ENCODE data around the gene OGFR.

The OGFR gene

DNA sequence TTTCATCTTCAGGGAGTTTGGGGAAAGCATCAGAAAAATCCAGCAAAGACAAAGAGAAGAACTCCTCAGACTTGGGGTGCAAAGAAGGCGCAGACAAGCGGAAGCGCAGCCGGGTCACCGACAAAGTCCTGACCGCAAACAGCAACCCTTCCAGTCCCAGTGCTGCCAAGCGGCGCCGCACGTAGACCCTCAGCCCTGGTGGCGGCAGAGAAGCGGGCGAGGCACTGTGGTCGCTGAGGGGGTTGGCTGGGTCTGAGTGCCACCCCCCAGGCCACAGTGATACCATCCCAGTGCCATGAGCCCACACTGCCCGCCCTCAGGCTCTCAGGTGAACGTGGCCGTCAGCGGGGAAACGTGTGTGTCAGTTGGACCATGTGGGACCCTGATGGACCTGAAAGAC, 5.2 kb upstream of the OGFR start:
- Mint-ChIP-seq H3K9me3 (no peaks in the 10 kb centered on the region), H3K27ac (no peak overlapping the region), H3K4me1 (peaks cover 28% of the 10 kb centered on the region), H3K4me3 (no peak overlapping the region), H3K36me3 (peaks cover 76% of the 10 kb centered on the region)
- no peak for DNase-seq (ENCODE audit: low spot score in 2 of 2)
- no peak for ATAC-seq

DNA sequence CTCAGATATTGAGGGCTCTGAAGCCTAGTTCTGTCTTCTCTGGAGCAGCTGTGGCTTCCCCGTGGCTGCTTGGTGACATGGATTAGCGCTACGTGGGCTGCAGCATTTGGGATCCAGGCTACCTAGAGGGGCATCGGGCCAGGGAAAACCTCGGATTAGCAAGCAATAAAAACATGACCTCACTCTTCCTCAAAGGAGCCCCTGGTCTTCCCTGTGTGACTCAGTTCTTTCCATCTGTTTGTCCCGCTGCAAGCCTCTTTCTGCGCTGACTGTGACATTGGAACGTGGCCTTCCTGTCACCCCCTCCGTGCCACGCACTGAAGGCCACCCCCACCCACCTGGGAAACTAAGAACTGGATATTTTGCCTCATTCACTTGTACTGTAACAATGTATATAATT, 4.8 kb upstream of the OGFR start:
- H3K4me1 Mint-ChIP-seq, result peaks cover 28% of the 10 kb centered on the region
- peaks cover 76% of the 10 kb centered on the region for H3K36me3 Mint-ChIP-seq
- no peaks in the 10 kb centered on the region for H3K9me3 Mint-ChIP-seq
- DNase-seq (ENCODE audit: low spot score in 2 of 2) (no peak), ATAC-seq (no peak)
- H3K27ac Mint-ChIP-seq, result no peak overlapping the region
- H3K4me3 Mint-ChIP-seq, result no peak overlapping the region

DNA sequence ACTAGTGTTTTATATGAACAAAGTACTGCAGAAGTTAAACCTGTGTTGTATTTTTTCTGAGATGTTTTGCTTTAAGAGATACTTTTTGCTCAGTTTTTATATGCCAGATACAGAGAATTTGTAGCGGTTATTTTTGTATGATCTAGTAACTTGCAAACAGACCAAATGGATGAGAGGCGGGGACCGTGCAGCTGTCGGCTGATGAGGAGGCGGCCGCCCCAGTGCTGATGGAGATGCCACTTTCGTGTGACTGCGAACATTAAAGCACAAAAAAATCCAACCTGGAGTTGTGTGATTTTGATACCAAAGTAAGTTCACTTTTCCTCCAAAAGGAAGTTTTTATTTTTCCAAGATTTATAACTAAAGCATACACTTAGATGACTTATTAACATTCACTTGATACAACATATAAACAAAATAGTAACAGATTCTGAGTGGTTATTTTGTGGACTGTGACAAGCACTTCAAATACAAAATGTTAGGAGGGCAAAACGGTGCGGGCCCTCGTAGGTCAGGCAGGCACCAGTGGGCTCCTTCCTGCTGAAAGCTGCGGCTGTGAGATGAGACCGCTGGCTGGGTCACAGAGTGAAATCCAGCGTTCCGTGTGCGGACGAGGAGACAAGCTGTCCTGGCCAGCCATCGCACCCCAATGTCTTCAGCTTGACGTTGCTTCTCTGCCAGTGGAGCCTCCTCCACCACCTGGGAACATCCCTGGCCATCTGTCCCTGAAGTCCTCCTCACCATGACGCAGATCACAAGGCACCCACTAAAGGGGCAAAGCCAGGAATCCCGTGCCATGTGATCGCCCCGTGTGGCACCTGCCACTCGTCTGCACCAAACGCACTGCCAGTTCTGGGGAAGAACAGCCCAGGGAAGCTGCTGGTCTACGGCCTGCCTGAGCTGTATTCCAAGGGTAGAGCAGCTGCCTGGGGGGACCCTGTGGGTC, 4.0 kb upstream of the OGFR start:
- ATAC-seq (no peak), DNase-seq (ENCODE audit: low spot score in 2 of 2) (no peak)
- Mint-ChIP-seq H3K9me3 (no peaks in the 10 kb centered on the region), H3K36me3 (peaks cover 71% of the 10 kb centered on the region), H3K4me3 (no peak overlapping the region), H3K4me1 (peaks cover 28% of the 10 kb centered on the region), H3K27ac (no peak overlapping the region)

DNA sequence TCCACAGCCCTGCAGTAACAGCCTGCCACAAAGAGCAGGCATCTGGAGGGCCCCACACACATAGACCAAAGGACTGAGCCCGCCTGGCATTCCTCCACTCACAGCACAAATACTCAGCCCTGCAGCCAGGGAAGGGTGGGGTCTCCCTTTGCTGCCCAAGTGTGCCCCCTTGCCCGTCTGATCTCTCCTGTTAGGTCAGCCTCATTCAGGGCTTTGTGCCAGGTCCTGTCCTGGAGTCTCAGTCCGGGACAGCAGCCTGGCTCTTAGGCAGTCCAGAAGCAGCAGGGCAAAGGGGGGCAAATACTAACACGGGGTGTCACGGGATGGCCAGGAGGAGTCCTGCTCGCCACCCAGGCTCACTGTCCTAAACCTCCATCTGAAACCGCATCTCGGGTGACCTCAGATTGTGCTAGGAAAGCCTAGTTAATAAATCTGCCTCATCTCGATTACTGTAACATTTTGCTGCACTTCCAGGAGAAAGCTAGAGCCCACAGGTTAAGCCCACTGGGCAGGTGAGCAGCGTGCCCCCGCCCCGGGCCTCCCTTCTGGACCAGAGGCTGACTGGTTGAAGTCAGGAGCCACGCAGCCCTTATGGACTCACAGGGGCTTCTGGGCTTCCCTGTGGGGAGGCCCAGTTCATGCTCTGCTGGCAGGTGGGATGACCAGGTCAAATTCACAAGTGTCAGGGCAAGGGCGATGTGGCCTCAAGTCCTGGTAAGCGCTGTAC, 3.2 kb upstream of the OGFR start:
- Mint-ChIP-seq H3K9me3 (no peaks in the 10 kb centered on the region), H3K27ac (no peak overlapping the region), H3K4me3 (no peak overlapping the region), H3K4me1 (peaks cover 36% of the 10 kb centered on the region), H3K36me3 (peaks cover 69% of the 10 kb centered on the region)
- DNase-seq (ENCODE audit: low spot score in 2 of 2), result no peak
- ATAC-seq, result no peak

DNA sequence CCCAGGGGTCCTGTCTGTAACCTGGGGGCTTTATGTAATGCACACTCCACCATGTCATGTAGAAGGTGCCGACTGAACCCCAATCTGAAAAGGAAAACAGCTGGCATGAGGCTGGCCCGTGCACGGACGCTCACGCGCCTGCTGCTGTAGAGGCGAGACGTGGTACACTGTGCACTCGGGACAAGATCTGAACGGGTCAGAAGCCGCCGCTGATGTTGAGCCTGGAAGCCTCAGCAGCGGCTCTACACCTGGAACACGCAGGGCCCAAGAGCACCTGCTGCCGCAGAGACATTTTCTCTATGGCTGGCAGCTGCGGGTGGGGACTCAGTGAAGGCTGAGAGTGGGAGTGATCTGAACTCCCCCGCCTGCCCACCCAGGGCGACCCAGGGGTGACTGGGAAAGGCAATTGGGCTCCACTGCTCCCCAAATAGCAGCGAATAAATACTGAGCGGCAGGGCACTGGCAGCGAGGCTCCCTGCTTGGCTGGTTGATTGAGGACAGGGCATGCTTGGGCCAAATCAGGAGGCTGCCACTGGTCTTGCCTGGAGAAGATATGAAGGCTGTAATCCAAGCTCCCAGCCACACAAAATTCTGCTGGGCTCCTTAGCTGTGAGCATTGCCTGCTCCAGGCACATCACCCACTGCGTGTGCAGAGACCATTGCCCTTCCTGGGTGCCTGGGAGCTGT, 2.5 kb upstream of the OGFR start:
- Mint-ChIP-seq H3K27ac (no peak overlapping the region), H3K9me3 (no peaks in the 10 kb centered on the region), H3K36me3 (peaks cover 73% of the 10 kb centered on the region), H3K4me3 (no peak overlapping the region), H3K4me1 (peaks cover 40% of the 10 kb centered on the region)
- no peak for DNase-seq (ENCODE audit: low spot score in 2 of 2)
- ATAC-seq, result no peak

DNA sequence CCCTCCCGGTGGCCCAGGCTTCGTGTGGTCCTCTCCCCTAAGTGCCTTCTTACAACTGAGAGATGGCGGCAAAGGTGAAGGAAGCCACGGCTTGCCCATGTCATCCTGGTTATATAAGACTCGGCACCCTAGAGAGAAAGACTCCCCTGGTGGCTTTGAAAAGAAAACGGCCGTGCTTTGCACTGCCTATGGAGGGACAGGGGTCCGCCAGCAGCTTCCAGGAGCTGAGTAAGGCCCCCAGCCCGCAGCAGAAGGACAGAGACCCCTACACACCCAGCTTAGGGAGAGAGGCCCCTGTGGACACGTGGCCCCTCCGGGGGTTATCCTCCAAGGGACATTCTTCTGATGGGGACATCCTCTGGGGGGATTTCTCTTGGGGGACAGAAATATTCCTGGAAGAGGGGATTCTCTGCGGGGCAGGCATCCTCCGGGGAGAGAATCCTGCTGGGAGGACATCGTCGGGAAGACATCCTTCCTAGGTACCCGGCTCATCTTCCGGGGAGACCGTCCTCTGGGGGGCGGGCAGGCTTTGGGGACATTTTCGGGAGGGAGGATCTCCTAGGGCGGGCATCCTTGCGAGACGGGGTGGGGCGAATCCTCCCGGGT, 511 bp upstream of the OGFR start:
- H3K9me3 Mint-ChIP-seq, result no peaks in the 10 kb centered on the region
- peak in 1 of 2 donors; percentile 67 for DNase-seq (ENCODE audit: low spot score in 2 of 2)
- peak; percentile 28 for ATAC-seq
- peak overlapping the region; percentile 96 for H3K27ac Mint-ChIP-seq
- H3K36me3 Mint-ChIP-seq, result peaks cover 75% of the 10 kb centered on the region
- H3K4me3 Mint-ChIP-seq, result peak overlapping the region; percentile 85
- H3K4me1 Mint-ChIP-seq, result peaks cover 32% of the 10 kb centered on the region

DNA sequence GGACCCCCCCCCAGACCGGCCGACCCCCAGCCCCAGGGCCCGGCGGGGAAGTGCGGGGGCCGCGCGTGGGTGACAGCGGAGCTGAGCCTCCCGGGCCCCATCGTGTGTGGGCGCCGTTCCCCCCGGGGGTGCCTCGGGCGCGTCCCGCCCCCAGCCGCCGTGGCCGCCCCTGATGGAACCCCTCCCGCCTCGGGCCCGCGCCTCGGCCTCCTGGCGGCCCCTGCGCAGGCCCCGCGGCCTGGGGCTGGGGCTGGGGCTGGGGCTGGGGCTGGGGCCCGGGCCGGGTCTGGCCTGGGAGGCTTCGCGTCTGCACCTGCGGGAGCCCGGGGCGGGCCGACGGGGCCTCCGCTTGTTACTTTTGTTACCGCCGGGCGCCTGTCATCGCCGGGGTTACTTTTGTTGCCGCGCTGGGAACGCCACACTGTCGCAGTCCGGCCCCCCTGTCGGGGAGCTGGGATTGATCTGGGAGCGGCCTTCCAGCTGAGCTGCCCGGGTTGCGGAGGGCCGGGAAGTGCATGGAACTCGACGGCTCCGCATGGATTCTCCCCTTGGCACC, 598 bp downstream of the OGFR start:
- Mint-ChIP-seq H3K4me3 (peak overlapping the region; percentile 85), H3K27ac (peak overlapping the region; percentile 96), H3K4me1 (peaks cover 32% of the 10 kb centered on the region), H3K36me3 (peaks cover 75% of the 10 kb centered on the region), H3K9me3 (no peaks in the 10 kb centered on the region)
- DNase-seq (ENCODE audit: low spot score in 2 of 2), result no peak
- ATAC-seq, result peak; percentile 45

DNA sequence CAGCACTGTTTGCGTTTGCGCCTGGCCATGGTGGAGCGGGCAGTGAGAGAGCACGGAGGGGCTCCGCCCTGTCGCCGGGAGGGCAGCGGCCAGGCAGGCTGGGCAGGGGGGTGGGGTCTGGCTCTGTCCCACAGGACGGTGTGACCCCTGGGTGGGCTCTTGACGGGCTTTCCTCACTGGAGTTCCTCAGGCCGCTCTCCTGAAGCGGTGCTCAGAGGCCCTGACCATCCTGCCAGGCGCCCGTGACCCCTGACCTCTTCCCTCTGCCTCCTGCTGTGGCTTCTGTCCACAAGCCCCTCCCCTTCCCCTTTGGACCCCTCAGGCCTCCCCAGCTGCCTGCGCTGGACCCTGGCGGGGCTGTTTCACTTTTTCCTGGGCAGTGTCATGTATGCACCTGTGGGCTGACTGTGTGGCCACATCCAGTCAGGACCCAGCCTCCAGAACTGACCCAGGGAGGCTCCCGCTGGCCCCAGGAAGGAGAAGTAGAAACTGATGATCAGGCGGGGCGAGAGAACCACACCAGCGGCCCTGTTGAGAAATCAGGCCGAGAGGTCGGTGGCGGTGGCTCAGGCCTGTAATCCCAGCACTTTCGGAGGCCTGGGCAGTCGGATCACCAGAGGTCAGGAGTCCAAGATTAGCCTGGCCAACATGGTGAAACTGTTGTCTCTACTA, 1.2 kb downstream of the OGFR start:
- DNase-seq (ENCODE audit: low spot score in 2 of 2) (no peak), ATAC-seq (no peak)
- Mint-ChIP-seq H3K4me1 (peaks cover 32% of the 10 kb centered on the region), H3K36me3 (peaks cover 75% of the 10 kb centered on the region), H3K27ac (peak overlapping the region; percentile 79), H3K4me3 (peak overlapping the region; percentile 85), H3K9me3 (no peaks in the 10 kb centered on the region)

DNA sequence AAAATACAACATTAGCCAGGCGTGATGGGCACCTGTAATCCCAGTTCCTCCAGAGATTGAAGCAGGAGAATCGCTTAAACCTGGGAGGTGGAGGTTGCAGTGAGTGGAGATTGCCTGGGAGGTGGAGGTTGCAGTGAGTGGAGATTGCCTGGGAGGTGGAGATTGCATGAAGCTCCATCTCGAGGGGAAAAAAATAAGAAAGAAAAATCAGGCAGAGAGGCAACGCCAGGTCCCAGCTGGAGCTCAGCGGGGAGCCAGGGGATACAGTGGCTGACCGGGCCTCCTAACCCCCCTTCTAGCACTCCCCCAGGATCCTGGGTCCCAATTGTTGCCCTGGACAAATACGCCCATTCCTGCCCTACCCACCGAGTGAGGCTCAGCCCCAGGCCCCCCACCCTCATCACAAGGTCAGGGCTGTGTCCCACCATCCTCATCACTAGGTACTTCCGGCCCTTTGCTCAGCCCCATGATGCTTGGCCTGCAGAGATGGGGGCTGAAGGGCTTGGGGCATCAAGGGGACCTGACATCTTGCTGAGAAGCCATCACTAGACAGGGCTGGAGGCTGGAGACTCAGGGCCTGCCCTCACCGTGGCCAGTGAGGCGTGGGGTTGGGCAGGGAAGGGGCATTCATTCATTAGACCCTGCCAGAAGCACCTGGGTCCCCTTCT, 1.9 kb downstream of the OGFR start:
- H3K9me3 Mint-ChIP-seq, result no peaks in the 10 kb centered on the region

DNA sequence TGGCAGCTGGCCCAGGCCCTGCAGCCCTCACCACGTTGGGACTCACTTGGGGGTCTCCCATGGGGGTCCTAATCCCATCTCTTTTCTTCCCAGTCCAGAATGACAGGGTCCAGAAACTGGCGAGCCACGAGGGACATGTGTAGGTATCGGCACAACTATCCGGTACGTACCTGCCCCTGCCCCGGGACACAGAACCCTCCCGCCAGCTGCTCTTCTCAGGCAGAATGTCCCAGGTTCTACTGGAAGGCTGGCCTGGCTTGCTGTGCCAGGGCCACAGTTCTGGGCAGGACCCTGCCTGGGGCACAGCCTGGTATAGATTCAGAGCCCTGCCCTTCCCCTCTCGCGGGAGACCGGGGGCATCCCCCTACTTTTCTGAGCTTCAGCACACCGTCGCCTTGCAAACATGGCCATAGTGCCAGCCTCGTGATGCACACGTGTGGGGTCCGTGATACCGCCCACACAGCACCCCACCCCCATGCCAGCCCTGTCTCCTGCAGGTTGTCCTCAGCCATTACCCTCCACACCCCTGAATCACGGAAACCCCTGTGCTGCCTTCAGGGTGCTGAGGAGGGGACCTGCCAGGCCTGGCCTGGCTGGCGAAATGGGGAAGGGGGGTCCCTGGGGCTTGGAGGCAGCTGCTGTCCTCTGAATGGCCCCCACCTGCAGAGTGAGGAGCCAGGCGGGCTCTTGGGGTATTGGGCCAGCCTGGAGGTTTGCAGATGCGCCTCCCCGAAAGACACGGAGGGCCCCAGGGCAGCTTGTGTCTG, 3.0 kb downstream of the OGFR start:
- Mint-ChIP-seq H3K9me3 (no peaks in the 10 kb centered on the region), H3K36me3 (peaks cover 83% of the 10 kb centered on the region), H3K4me3 (peak overlapping the region; percentile 85), H3K4me1 (peaks cover 32% of the 10 kb centered on the region), H3K27ac (peak overlapping the region; percentile 23)
- DNase-seq (ENCODE audit: low spot score in 2 of 2) (no peak), ATAC-seq (no peak)

More for the DNA sequence above, 1.9 kb downstream of the OGFR start:
- DNase-seq (ENCODE audit: low spot score in 2 of 2) (no peak), ATAC-seq (no peak)
- Mint-ChIP-seq H3K36me3 (peaks cover 75% of the 10 kb centered on the region), H3K4me1 (peaks cover 32% of the 10 kb centered on the region), H3K4me3 (peak overlapping the region; percentile 85), H3K27ac (peak overlapping the region; percentile 79)

DNA sequence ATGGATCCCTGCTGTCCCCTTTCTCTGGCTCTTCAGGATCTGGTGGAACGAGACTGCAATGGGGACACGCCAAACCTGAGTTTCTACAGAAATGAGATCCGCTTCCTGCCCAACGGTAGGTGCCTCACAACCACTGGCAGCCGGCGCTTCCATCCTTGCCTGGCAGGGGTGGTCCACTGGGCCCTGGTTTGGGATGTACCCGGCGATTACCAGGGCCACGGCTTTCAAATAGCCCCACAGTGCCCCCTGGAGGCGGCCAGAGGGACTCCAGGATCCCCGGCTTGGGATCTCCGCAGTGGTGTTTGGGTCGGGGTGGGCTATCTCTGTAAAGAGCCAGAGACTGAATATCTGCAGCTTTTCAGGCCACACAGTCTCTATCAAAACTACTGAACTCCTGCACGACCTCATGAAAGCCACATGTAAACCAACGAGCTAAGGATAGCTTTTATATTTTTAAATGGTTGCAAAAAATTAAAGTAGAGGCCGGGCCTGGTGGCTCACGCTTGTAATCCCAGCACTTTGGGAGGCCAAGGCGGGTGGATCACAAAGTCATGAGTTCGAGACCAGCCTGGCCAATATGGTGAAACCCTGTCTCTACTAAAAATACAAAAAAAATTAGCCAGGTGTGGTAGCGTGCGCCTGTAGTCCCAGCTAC, 3.7 kb downstream of the OGFR start:
- DNase-seq (ENCODE audit: low spot score in 2 of 2) (peak; percentile 72 to 90), ATAC-seq (peak; percentile 57)
- H3K27ac Mint-ChIP-seq, result peak overlapping the region; percentile 23
- H3K9me3 Mint-ChIP-seq, result no peaks in the 10 kb centered on the region
- H3K4me3 Mint-ChIP-seq, result no peak overlapping the region
- H3K36me3 Mint-ChIP-seq, result peaks cover 86% of the 10 kb centered on the region
- H3K4me1 Mint-ChIP-seq, result peaks cover 32% of the 10 kb centered on the region

DNA sequence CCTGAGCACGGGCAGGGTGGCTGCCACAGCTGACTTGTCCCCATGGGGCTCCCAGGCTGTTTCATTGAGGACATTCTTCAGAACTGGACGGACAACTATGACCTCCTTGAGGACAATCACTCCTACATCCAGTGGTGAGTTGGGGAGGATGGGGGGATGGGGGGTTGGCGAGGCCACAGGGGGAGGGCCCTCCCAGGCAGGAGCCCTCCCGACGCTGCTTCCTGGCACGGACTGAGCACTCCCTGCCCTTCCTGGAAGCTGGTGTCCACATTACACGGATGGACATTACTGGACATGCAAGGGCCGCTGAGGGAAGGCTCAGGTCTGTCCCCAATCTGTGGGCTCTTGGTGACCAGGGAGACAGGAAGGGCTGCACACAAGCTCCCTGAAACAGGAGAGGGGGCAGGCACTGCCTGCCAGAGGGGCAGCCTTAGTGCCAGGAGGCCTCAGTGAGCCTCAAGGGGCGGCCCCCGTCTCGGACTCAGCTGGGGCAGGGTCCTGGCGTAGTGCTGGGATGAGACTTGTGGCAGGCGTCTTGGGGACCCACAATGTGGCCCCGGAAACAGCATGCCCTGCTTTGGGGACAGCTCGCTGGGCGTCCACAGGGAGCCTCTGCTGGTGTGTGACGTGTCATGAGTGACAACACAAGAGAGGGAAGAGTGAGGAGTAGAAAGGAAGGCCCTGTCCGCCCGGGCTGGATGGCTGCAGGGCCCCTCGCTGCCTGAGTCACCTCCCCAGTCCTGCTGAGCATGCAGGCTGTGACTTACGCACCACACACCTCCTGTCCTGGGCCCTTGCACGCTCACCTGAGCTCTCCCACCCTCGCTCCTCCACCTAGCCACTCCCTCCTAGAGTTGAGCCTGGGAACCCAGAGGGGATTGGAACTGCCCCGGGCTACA, 5.1 kb downstream of the OGFR start:
- Mint-ChIP-seq H3K9me3 (no peaks in the 10 kb centered on the region), H3K4me1 (peaks cover 26% of the 10 kb centered on the region), H3K27ac (no peak overlapping the region), H3K4me3 (no peak overlapping the region), H3K36me3 (peaks cover 82% of the 10 kb centered on the region)
- ATAC-seq, result no peak
- DNase-seq (ENCODE audit: low spot score in 2 of 2), result no peak
